IPS-18a (cell line): ENCODE measurements around the gene ATXN1.
"Not testable (repeated sequence)": the region's sequence is repeated elsewhere in the genome, so short reads cannot be mapped to it uniquely, and the experiment has no call there.

Experiments
- H3K27ac ChIP-seq: one replicate; pipeline ENCODE4 v1.5.1; 2013; ENCODE audit warnings: low read length
- H3K27me3 ChIP-seq: one replicate; pipeline ENCODE4 v1.6.1; 2013; ENCODE audit warnings: mild to moderate bottlenecking, low read length; ENCODE audit not compliant: control insufficient read depth, insufficient read depth
- H3K36me3 ChIP-seq: one replicate; pipeline ENCODE4 v1.6.1; 2013; ENCODE audit warnings: low read depth, low read length; ENCODE audit not compliant: control insufficient read depth
- H3K4me1 ChIP-seq: one replicate; pipeline ENCODE4 v1.6.1; 2013; ENCODE audit warnings: low read depth, low read length; ENCODE audit not compliant: control insufficient read depth
- H3K4me3 ChIP-seq: one replicate; pipeline ENCODE4 v1.5.1; 2013; ENCODE audit warnings: low read length
- H3K9ac ChIP-seq: one replicate; pipeline ENCODE4 v1.6.1; 2013; ENCODE audit warnings: mild to moderate bottlenecking, low read length, moderate library complexity
- H3K9me3 ChIP-seq: one replicate; pipeline ENCODE4 v1.6.1; 2013; ENCODE audit warnings: low read depth, low read length; ENCODE audit not compliant: control insufficient read depth

The ATXN1 gene

GRCh38 chr6:16420337-16420714 is 340.9 kb downstream of the ATXN1 start:
- Histone ChIP-seq H3K36me3 (no peaks in the 10 kb centered on the region), H3K27ac (no peak overlapping the region), H3K27me3 (no peaks in the 10 kb centered on the region), H3K9me3 (no peaks in the 10 kb centered on the region), H3K9ac (no peak overlapping the region), H3K4me1 (peaks cover 13% of the 10 kb centered on the region), H3K4me3 (no peak overlapping the region)

- H3K9me3 ChIP-seq = no peaks in the 10 kb centered on the region
- H3K36me3 ChIP-seq = no peaks in the 10 kb centered on the region
- H3K4me1 ChIP-seq = peaks cover 13% of the 10 kb centered on the region
- no peak overlapping the region for H3K9ac ChIP-seq
- no peak overlapping the region for H3K4me3 ChIP-seq
- no peaks in the 10 kb centered on the region for H3K27me3 ChIP-seq
- no peak overlapping the region for H3K27ac ChIP-seq
Measured at GRCh38 chr6:16419636-16420336, 341.5 kb downstream of the ATXN1 start.

GRCh38 chr6:16418151-16418550 is 343.1 kb downstream of the ATXN1 start:
- peaks cover 13% of the 10 kb centered on the region for H3K4me1 ChIP-seq
- H3K36me3 ChIP-seq = no peaks in the 10 kb centered on the region
- no peaks in the 10 kb centered on the region for H3K9me3 ChIP-seq
- no peak overlapping the region for H3K4me3 ChIP-seq
- no peak overlapping the region for H3K9ac ChIP-seq
- H3K27ac ChIP-seq = no peak overlapping the region
- no peaks in the 10 kb centered on the region for H3K27me3 ChIP-seq

- H3K4me1 ChIP-seq = peaks cover 7% of the 10 kb centered on the region
- H3K27me3 ChIP-seq = no peaks in the 10 kb centered on the region
- H3K9me3 ChIP-seq = no peaks in the 10 kb centered on the region
- no peak overlapping the region for H3K4me3 ChIP-seq
- no peak overlapping the region for H3K9ac ChIP-seq
- H3K27ac ChIP-seq = no peak overlapping the region
- H3K36me3 ChIP-seq = no peaks in the 10 kb centered on the region
Measured at GRCh38 chr6:16415677-16416076, 345.6 kb downstream of the ATXN1 start.

GRCh38 chr6:16414205-16414604 is 347.1 kb downstream of the ATXN1 start:
- Histone ChIP-seq H3K27me3 (no peaks in the 10 kb centered on the region), H3K4me1 (no peaks in the 10 kb centered on the region), H3K9ac (no peak overlapping the region), H3K27ac (no peak overlapping the region), H3K9me3 (no peaks in the 10 kb centered on the region), H3K4me3 (no peak overlapping the region), H3K36me3 (no peaks in the 10 kb centered on the region)

- Histone ChIP-seq H3K36me3 (no peaks in the 10 kb centered on the region), H3K27me3 (no peaks in the 10 kb centered on the region), H3K9ac (no peak overlapping the region), H3K4me3 (no peak overlapping the region), H3K4me1 (no peaks in the 10 kb centered on the region), H3K27ac (no peak overlapping the region), H3K9me3 (no peaks in the 10 kb centered on the region)
Measured at GRCh38 chr6:16413399-16413798, 347.9 kb downstream of the ATXN1 start.

- H3K9ac ChIP-seq = no peak overlapping the region
- H3K36me3 ChIP-seq = no peaks in the 10 kb centered on the region
- H3K4me3 ChIP-seq = no peak overlapping the region
Measured at GRCh38 chr6:16412982-16413381, 348.3 kb downstream of the ATXN1 start.

GRCh38 chr6:16412171-16412570 is 349.1 kb downstream of the ATXN1 start:
- no peak overlapping the region for H3K27ac ChIP-seq
- no peaks in the 10 kb centered on the region for H3K9me3 ChIP-seq
- no peak overlapping the region for H3K9ac ChIP-seq
- H3K36me3 ChIP-seq = no peaks in the 10 kb centered on the region
- H3K4me1 ChIP-seq = no peaks in the 10 kb centered on the region
- H3K27me3 ChIP-seq = no peaks in the 10 kb centered on the region
- H3K4me3 ChIP-seq = no peak overlapping the region

More at GRCh38 chr6:16412982-16413381, 348.3 kb downstream of the ATXN1 start:
- no peaks in the 10 kb centered on the region for H3K9me3 ChIP-seq
- no peaks in the 10 kb centered on the region for H3K4me1 ChIP-seq
- H3K27me3 ChIP-seq = no peaks in the 10 kb centered on the region
- no peak overlapping the region for H3K27ac ChIP-seq

GRCh38 chr6:16409531-16410441 is 351.5 kb downstream of the ATXN1 start:
- H3K9ac ChIP-seq = no peak overlapping the region
- no peaks in the 10 kb centered on the region for H3K9me3 ChIP-seq
- H3K4me1 ChIP-seq = no peaks in the 10 kb centered on the region
- H3K36me3 ChIP-seq = no peaks in the 10 kb centered on the region
- no peak overlapping the region for H3K27ac ChIP-seq
- H3K4me3 ChIP-seq = no peak overlapping the region
- H3K27me3 ChIP-seq = no peaks in the 10 kb centered on the region

GRCh38 chr6:16408766-16409165 is 352.5 kb downstream of the ATXN1 start:
- Histone ChIP-seq H3K9me3 (no peaks in the 10 kb centered on the region), H3K27me3 (no peaks in the 10 kb centered on the region), H3K27ac (no peak overlapping the region), H3K36me3 (no peaks in the 10 kb centered on the region), H3K4me1 (no peaks in the 10 kb centered on the region), H3K9ac (no peak overlapping the region), H3K4me3 (no peak overlapping the region)

- no peak overlapping the region for H3K4me3 ChIP-seq
- no peaks in the 10 kb centered on the region for H3K27me3 ChIP-seq
- no peaks in the 10 kb centered on the region for H3K9me3 ChIP-seq
- H3K27ac ChIP-seq = no peak overlapping the region
- no peaks in the 10 kb centered on the region for H3K4me1 ChIP-seq
- H3K9ac ChIP-seq = no peak overlapping the region
- H3K36me3 ChIP-seq = no peaks in the 10 kb centered on the region
Measured at GRCh38 chr6:16406966-16407365, 354.3 kb downstream of the ATXN1 start.

GRCh38 chr6:16406538-16406937 is 354.7 kb downstream of the ATXN1 start:
- H3K4me3 ChIP-seq, H3K27me3 ChIP-seq, H3K27ac ChIP-seq, H3K9ac ChIP-seq, H3K9me3 ChIP-seq, H3K4me1 ChIP-seq, H3K36me3 ChIP-seq: not testable (repeated sequence)
